ENCODE measurements around the gene COL1A2. TPM values are rescaled to one million over a fixed set of nuclear protein-coding genes. Genes with fewer than 3 reads are reported as not detected.

The COL1A2 gene
- total RNA-seq, 6 donors from 2014 or later, result 40.0 to 607 (median 204) TPM

DNA sequence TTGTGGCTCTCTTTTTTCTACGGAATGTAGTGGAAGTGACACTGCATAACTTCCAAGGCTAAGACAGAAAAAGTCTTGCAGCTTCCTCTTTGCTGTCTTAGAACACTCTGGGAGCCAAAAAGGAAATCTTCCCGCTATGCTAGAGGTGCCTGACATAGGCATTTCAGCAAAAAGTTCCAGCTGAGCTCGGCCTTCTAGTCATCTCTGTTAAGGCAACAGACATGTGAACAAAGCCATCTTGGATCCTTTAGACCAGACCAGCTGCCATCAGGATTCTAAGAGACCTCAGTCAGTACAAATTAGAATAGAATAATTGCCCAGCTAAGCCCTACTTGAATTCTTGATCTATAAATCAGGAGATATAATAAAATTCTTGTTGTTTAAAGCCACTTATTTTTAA is 16.3 kb upstream of the COL1A2 start:
- Histone ChIP-seq H3K36me3 (no peaks in the 10 kb centered on the region), H3K9me3 (no peaks in the 10 kb centered on the region), H3K27me3 (no peaks in the 10 kb centered on the region), H3K4me3 (no peak overlapping the region), H3K27ac (no peak overlapping the region), H3K4me1 (peaks cover 0 to 4% (median 0%) of the 10 kb centered on the region in 4 donors)
- DNase-seq, result no peak
- 28 to 32% methylated on average over 3 of the region's 3 CpGs for WGBS, 2 donors
- no peak for ATAC-seq (ENCODE audit: low FRiP score in 2 of 2)
- TF ChIP-seq POLR2A (IDR thresholded peaks at IDR 0.05), result no peak
- TF ChIP-seq CTCF (IDR thresholded peaks at IDR 0.05), result no peak
- no peak for TF ChIP-seq POLR2AphosphoS5 (IDR thresholded peaks at IDR 0.05)
- TF ChIP-seq EP300 (IDR thresholded peaks at IDR 0.05), result no peak

DNA sequence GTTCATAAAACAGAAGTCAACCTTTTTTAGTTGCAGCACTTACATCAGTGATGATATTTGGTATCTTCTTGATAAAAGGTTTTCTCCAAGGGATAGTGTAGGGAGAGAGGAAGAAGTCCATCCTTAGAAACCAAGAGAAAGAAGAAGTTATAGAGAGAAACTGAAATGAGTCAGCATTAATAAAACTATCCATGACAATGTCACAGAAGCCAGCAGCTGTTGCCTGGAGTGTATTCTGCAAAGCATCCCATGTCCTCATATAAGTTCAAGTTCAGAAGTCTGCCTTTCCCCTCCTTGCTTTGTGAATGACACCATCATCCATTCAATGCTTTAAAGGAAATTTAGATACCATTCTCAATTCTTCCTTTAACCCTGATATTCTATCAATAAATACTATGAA is 14.4 kb upstream of the COL1A2 start:
- no peaks in the 10 kb centered on the region for H3K4me1 ChIP-seq
- H3K27ac ChIP-seq, result no peak overlapping the region
- H3K9me3 ChIP-seq, result no peaks in the 10 kb centered on the region
- H3K4me3 ChIP-seq, result no peak overlapping the region
- ATAC-seq (ENCODE audit: low FRiP score in 2 of 2) (no peak), DNase-seq (no peak)
- H3K36me3 ChIP-seq, result no peaks in the 10 kb centered on the region
- TF ChIP-seq POLR2A (IDR thresholded peaks at IDR 0.05), result no peak
- no peak for TF ChIP-seq EP300 (IDR thresholded peaks at IDR 0.05)
- TF ChIP-seq CTCF (IDR thresholded peaks at IDR 0.05), result no peak
- TF ChIP-seq POLR2AphosphoS5 (IDR thresholded peaks at IDR 0.05), result no peak
- no peaks in the 10 kb centered on the region for H3K27me3 ChIP-seq

DNA sequence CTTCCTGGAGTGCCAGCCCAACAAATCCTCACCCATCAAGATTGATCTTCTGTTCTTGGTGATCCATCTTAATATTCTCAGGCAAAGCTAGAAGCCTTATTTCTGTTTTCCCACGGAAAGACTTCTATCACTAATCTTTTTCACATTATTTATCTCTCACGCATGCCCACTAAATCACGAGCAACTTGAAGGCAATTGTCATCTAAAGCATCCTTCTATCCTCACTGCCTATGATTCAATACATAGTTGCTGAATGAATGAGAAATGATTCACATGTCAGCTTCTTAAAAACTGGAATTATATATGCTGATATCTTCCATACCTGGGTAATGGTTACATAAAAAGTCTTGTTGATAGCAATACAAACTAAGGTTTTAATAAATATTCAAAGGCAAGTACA is 12.6 kb upstream of the COL1A2 start:
- no peaks in the 10 kb centered on the region for H3K36me3 ChIP-seq
- no peaks in the 10 kb centered on the region for H3K4me1 ChIP-seq
- ATAC-seq (ENCODE audit: low FRiP score in 2 of 2), result no peak
- no peaks in the 10 kb centered on the region for H3K27me3 ChIP-seq
- WGBS, 2 donors, result 78 to 83% methylated on average over 3 of the region's 3 CpGs
- no peak for DNase-seq
- H3K27ac ChIP-seq, result no peak overlapping the region
- no peak for TF ChIP-seq CTCF (IDR thresholded peaks at IDR 0.05)
- no peak for TF ChIP-seq POLR2A (IDR thresholded peaks at IDR 0.05)
- no peak for TF ChIP-seq POLR2AphosphoS5 (IDR thresholded peaks at IDR 0.05)
- no peak for TF ChIP-seq EP300 (IDR thresholded peaks at IDR 0.05)
- H3K4me3 ChIP-seq, result no peak overlapping the region
- no peaks in the 10 kb centered on the region for H3K9me3 ChIP-seq

- no peaks in the 10 kb centered on the region for H3K36me3 ChIP-seq
- TF ChIP-seq POLR2AphosphoS5 (IDR thresholded peaks at IDR 0.05) (no peak), POLR2A (IDR thresholded peaks at IDR 0.05) (no peak), EP300 (IDR thresholded peaks at IDR 0.05) (no peak), CTCF (IDR thresholded peaks at IDR 0.05) (no peak)
- no peak for DNase-seq
Observed at GRCh38 chr7:94382746-94383145, 11.9 kb upstream of the COL1A2 start.

GRCh38 chr7:94384315-94384714 is 10.4 kb upstream of the COL1A2 start:
- no peak for TF ChIP-seq POLR2A (IDR thresholded peaks at IDR 0.05)
- no peaks in the 10 kb centered on the region for H3K9me3 ChIP-seq
- H3K27ac ChIP-seq, result no peak overlapping the region
- no peaks in the 10 kb centered on the region for H3K36me3 ChIP-seq
- ATAC-seq (ENCODE audit: low FRiP score in 2 of 2), result no peak
- no peak overlapping the region for H3K4me3 ChIP-seq
- 78 to 85% methylated on average over 4 of the region's 4 CpGs for WGBS, 2 donors
- no peak for DNase-seq
- H3K4me1 ChIP-seq, result no peaks in the 10 kb centered on the region
- no peaks in the 10 kb centered on the region for H3K27me3 ChIP-seq

More at GRCh38 chr7:94382746-94383145, 11.9 kb upstream of the COL1A2 start:
- no peaks in the 10 kb centered on the region for H3K9me3 ChIP-seq
- no peak overlapping the region for H3K4me3 ChIP-seq
- WGBS, 2 donors, result 86 to 95% methylated on average over 1 of the region's 1 CpG
- H3K4me1 ChIP-seq, result no peaks in the 10 kb centered on the region
- no peak overlapping the region for H3K27ac ChIP-seq
- no peak for ATAC-seq (ENCODE audit: low FRiP score in 2 of 2)
- no peaks in the 10 kb centered on the region for H3K27me3 ChIP-seq
